ENCODE data around the gene GLRA3. TPM values are rescaled to one million over a fixed set of nuclear protein-coding genes. Genes with fewer than 3 reads are reported as not detected.
"Not testable (repeated sequence)": the region's sequence is repeated elsewhere in the genome, so short reads cannot be mapped to it uniquely, and the experiment has no call there.

GLRA3 gene
- not detected in 2 replicates for polyA plus RNA-seq (2011; rRNA removed)
- not detected in 2 replicates for polyA minus RNA-seq (2011; rRNA and poly(A)+ RNA removed)

GRCh38 chr4:174828845-174829701 lies at the start of gene GLRA3:
TSS of gene GLRA3 (minus strand) at chr4:174829247. CDS start at chr4:174828811, 436 bp downstream.
- no peak within 1 kb of the TSS for H3K4me3 ChIP-seq (ENCODE audit: low read depth, low read length)
- no peaks in the 10 kb centered on the region for H3K36me3 ChIP-seq (ENCODE audit: control insufficient read depth, insufficient read depth, low read length)
- CTCF ChIA-PET = no interaction called here
- POLR2A ChIA-PET = no interaction called here
- TF ChIP-seq CTCF (IDR thresholded peaks at IDR 0.05; ENCODE audit: insufficient read depth, low read depth, low read length) = no peak
- no peak for DNase-seq (ENCODE audit: low read depth)
- H3K27me3 ChIP-seq (ENCODE audit: control insufficient read depth, insufficient read depth, low read length) = no peaks in the 10 kb centered on the region

- TF ChIP-seq CTCF (IDR thresholded peaks at IDR 0.05; ENCODE audit: insufficient read depth, low read depth, low read length) = no peak
- CTCF ChIA-PET = no interaction called here
- POLR2A ChIA-PET = no interaction called here
- Histone ChIP-seq H3K36me3 (ENCODE audit: control insufficient read depth, insufficient read depth, low read length) (no peaks in the 10 kb centered on the region), H3K4me3 (ENCODE audit: low read depth, low read length) (no peak overlapping the region), H3K27me3 (ENCODE audit: control insufficient read depth, insufficient read depth, low read length) (no peaks in the 10 kb centered on the region)
- no peak for DNase-seq (ENCODE audit: low read depth)
Measured at GRCh38 chr4:174874898-174875297, 45.9 kb upstream of the GLRA3 start.

- POLR2A ChIA-PET = no interaction called here
- CTCF ChIA-PET = no interaction called here
- TF ChIP-seq CTCF (IDR thresholded peaks at IDR 0.05; ENCODE audit: insufficient read depth, low read depth, low read length) = no peak
Measured at GRCh38 chr4:174873931-174874330, 44.9 kb upstream of the GLRA3 start.

GRCh38 chr4:174873146-174873545 lies 44.1 kb upstream of the GLRA3 start:
- H3K36me3 ChIP-seq (ENCODE audit: control insufficient read depth, insufficient read depth, low read length); POLR2A ChIA-PET; CTCF ChIA-PET; H3K4me3 ChIP-seq (ENCODE audit: low read depth, low read length); DNase-seq (ENCODE audit: low read depth); H3K27me3 ChIP-seq (ENCODE audit: control insufficient read depth, insufficient read depth, low read length): not testable (repeated sequence)

More at GRCh38 chr4:174873931-174874330, 44.9 kb upstream of the GLRA3 start:
- Histone ChIP-seq H3K36me3 (ENCODE audit: control insufficient read depth, insufficient read depth, low read length) (no peaks in the 10 kb centered on the region), H3K4me3 (ENCODE audit: low read depth, low read length) (no peak overlapping the region), H3K27me3 (ENCODE audit: control insufficient read depth, insufficient read depth, low read length) (no peaks in the 10 kb centered on the region)
- no peak for DNase-seq (ENCODE audit: low read depth)

- no peaks in the 10 kb centered on the region for H3K36me3 ChIP-seq (ENCODE audit: control insufficient read depth, insufficient read depth, low read length)
- no peak overlapping the region for H3K4me3 ChIP-seq (ENCODE audit: low read depth, low read length)
- ChIA-PET POLR2A (no interaction called here), CTCF (no interaction called here)
- no peak for DNase-seq (ENCODE audit: low read depth)
- H3K27me3 ChIP-seq (ENCODE audit: control insufficient read depth, insufficient read depth, low read length) = no peaks in the 10 kb centered on the region
- no peak for TF ChIP-seq CTCF (IDR thresholded peaks at IDR 0.05; ENCODE audit: insufficient read depth, low read depth, low read length)
Measured at GRCh38 chr4:174871407-174871806, 42.4 kb upstream of the GLRA3 start.

- H3K4me3 ChIP-seq (ENCODE audit: low read depth, low read length) = no peak overlapping the region
- TF ChIP-seq CTCF (IDR thresholded peaks at IDR 0.05; ENCODE audit: insufficient read depth, low read depth, low read length) = no peak
- no peaks in the 10 kb centered on the region for H3K27me3 ChIP-seq (ENCODE audit: control insufficient read depth, insufficient read depth, low read length)
- no peak for DNase-seq (ENCODE audit: low read depth)
- ChIA-PET POLR2A (no interaction called here), CTCF (no interaction called here)
- H3K36me3 ChIP-seq (ENCODE audit: control insufficient read depth, insufficient read depth, low read length) = no peaks in the 10 kb centered on the region
Measured at GRCh38 chr4:174870311-174870710, 41.3 kb upstream of the GLRA3 start.
